Duodenal mucosa (tissue), 2 donors: ENCODE data around the gene NFATC2.

ENCODE experiments used
- H3K27ac ChIP-seq: one replicate; pipeline ENCODE4 v1.7.0; 2013; ENCODE audit warnings: low read depth, low read length
- H3K27me3 ChIP-seq, 2 donors: one replicate each; pipeline ENCODE4 v1.7.0; 2013; ENCODE audit warnings: low read length in 2 of 2, control low read depth in 1 of 2; ENCODE audit not compliant: insufficient read depth in 2 of 2, control insufficient read depth in 1 of 2
- H3K36me3 ChIP-seq, 2 donors: one replicate each; pipeline ENCODE4 v1.7.0; 2013; ENCODE audit warnings: low read length in 2 of 2, control low read depth in 1 of 2; ENCODE audit not compliant: insufficient read depth in 2 of 2, control insufficient read depth in 1 of 2
- H3K4me1 ChIP-seq, 2 donors: one replicate each; pipeline ENCODE4 v1.7.0; 2013; ENCODE audit warnings: low read length in 2 of 2, control low read depth in 1 of 2; ENCODE audit not compliant: insufficient read depth in 2 of 2, control insufficient read depth in 1 of 2
- H3K4me3 ChIP-seq, 2 donors: one replicate each; pipeline ENCODE4 v1.7.0; 2013; ENCODE audit warnings: low read length in 2 of 2, low read depth in 1 of 2
- H3K9ac ChIP-seq, 2 donors: one replicate each; pipeline ENCODE4 v1.7.0; 2013; ENCODE audit warnings: low read length in 2 of 2, low read depth in 1 of 2
- H3K9me3 ChIP-seq, 2 donors: one replicate each; pipeline ENCODE4 v1.7.0; 2013; ENCODE audit warnings: low read length in 2 of 2, control low read depth in 1 of 2; ENCODE audit not compliant: control insufficient read depth in 1 of 2

Gene NFATC2

GRCh38 chr20:51428401-51429143 is 113.9 kb downstream of the NFATC2 start:
- no peak overlapping the region for H3K9ac ChIP-seq
- no peaks in the 10 kb centered on the region for H3K27me3 ChIP-seq
- H3K36me3 ChIP-seq: peaks cover 5 to 69% of the 10 kb centered on the region in 2 donors
- H3K4me3 ChIP-seq: no peak overlapping the region
- H3K27ac ChIP-seq: no peak overlapping the region
- H3K4me1 ChIP-seq: peaks cover 4 to 15% of the 10 kb centered on the region in 2 donors
- H3K9me3 ChIP-seq: no peaks in the 10 kb centered on the region

- Histone ChIP-seq H3K9ac (no peak overlapping the region), H3K9me3 (no peaks in the 10 kb centered on the region), H3K36me3 (peaks cover 5 to 66% of the 10 kb centered on the region in 2 donors), H3K4me1 (peaks cover 4 to 17% of the 10 kb centered on the region in 2 donors), H3K4me3 (no peak overlapping the region), H3K27ac (no peak overlapping the region), H3K27me3 (no peaks in the 10 kb centered on the region)
Measured at GRCh38 chr20:51427651-51428291, 114.7 kb downstream of the NFATC2 start.

GRCh38 chr20:51426718-51427650 is 115.5 kb downstream of the NFATC2 start:
- Histone ChIP-seq H3K9me3 (no peaks in the 10 kb centered on the region), H3K36me3 (peaks cover 4 to 58% of the 10 kb centered on the region in 2 donors), H3K27me3 (no peaks in the 10 kb centered on the region), H3K27ac (no peak overlapping the region), H3K4me1 (peaks cover 4 to 17% of the 10 kb centered on the region in 2 donors), H3K9ac (no peak overlapping the region), H3K4me3 (no peak overlapping the region)

- Histone ChIP-seq H3K9ac (no peak overlapping the region), H3K36me3 (peaks cover 0 to 49% of the 10 kb centered on the region in 2 donors), H3K9me3 (no peaks in the 10 kb centered on the region), H3K4me3 (no peak overlapping the region), H3K27ac (no peak overlapping the region), H3K4me1 (peaks cover 4 to 17% of the 10 kb centered on the region in 2 donors), H3K27me3 (no peaks in the 10 kb centered on the region)
Measured at GRCh38 chr20:51425347-51426106, 117.0 kb downstream of the NFATC2 start.

GRCh38 chr20:51424270-51425117 is 118.0 kb downstream of the NFATC2 start:
- no peak overlapping the region for H3K9ac ChIP-seq
- H3K36me3 ChIP-seq: peaks cover 0 to 43% of the 10 kb centered on the region in 2 donors
- peaks cover 4 to 17% of the 10 kb centered on the region in 2 donors for H3K4me1 ChIP-seq
- no peak overlapping the region for H3K4me3 ChIP-seq
- H3K27ac ChIP-seq: no peak overlapping the region
- H3K9me3 ChIP-seq: no peaks in the 10 kb centered on the region
- no peaks in the 10 kb centered on the region for H3K27me3 ChIP-seq

- Histone ChIP-seq H3K36me3 (peaks cover 0 to 37% of the 10 kb centered on the region in 2 donors), H3K4me3 (no peak overlapping the region), H3K9me3 (no peaks in the 10 kb centered on the region), H3K9ac (no peak overlapping the region), H3K27me3 (no peaks in the 10 kb centered on the region), H3K27ac (no peak overlapping the region), H3K4me1 (peaks cover 3 to 17% of the 10 kb centered on the region in 2 donors)
Measured at GRCh38 chr20:51423810-51424209, 118.7 kb downstream of the NFATC2 start.

GRCh38 chr20:51423290-51423667 is 119.2 kb downstream of the NFATC2 start:
- Histone ChIP-seq H3K4me3 (no peak overlapping the region), H3K9ac (no peak overlapping the region), H3K27me3 (no peaks in the 10 kb centered on the region), H3K36me3 (peaks cover 2 to 33% of the 10 kb centered on the region in 2 donors), H3K4me1 (peaks cover 0 to 17% of the 10 kb centered on the region in 2 donors), H3K9me3 (no peaks in the 10 kb centered on the region), H3K27ac (no peak overlapping the region)

GRCh38 chr20:51422514-51423289 is 119.8 kb downstream of the NFATC2 start:
- Histone ChIP-seq H3K9ac (no peak overlapping the region), H3K4me3 (no peak overlapping the region), H3K4me1 (peaks cover 4 to 12% of the 10 kb centered on the region in 2 donors), H3K9me3 (no peaks in the 10 kb centered on the region), H3K27me3 (no peaks in the 10 kb centered on the region), H3K36me3 (peaks cover 8 to 27% of the 10 kb centered on the region in 2 donors), H3K27ac (no peak overlapping the region)
